CD14-positive monocyte (primary cell): ENCODE results near the gene PAQR9. TPM values are rescaled to one million over a fixed set of nuclear protein-coding genes. Genes with fewer than 3 reads are reported as not detected.

Experiments
- DNase-seq, 3 donors: peaks; one replicate each; pipeline ENCODE4 v3.0.0-alpha.2; 2011 to 2022
- H2AFZ ChIP-seq: 2 replicates; pipeline ENCODE4 v1.6.0; 2012; ENCODE audit warnings: mild to moderate bottlenecking, low read depth, low read length, inconsistent platforms; ENCODE audit not compliant: insufficient read depth, poor library complexity, severe bottlenecking
- H3K27ac ChIP-seq, 2 donors: 1 replicate in 1 of 2; 2 replicates in 1 of 2; pipeline ENCODE4 v1.5.1; 2012 to 2013; ENCODE audit warnings: low read length in 2 of 2, control low read depth in 1 of 2, inconsistent platforms in 1 of 2, low read depth in 1 of 2, mild to moderate bottlenecking in 1 of 2
- H3K27me3 ChIP-seq, 2 donors: one replicate each; pipeline versions ENCODE4 v1.6.0 to v1.6.1; 2011 to 2013; ENCODE audit warnings: low read length in 2 of 2; ENCODE audit not compliant: control insufficient read depth in 2 of 2, insufficient read depth in 2 of 2
- H3K36me3 ChIP-seq, 2 donors: replicated peaks in 1 of 2; 1 replicate in 1 of 2; 2 replicates in 1 of 2; pipeline versions ENCODE4 v1.5.1 to v1.6.1; 2012 to 2013; ENCODE audit warnings: low read length in 2 of 2, control low read depth in 1 of 2, inconsistent platforms in 1 of 2, mild to moderate bottlenecking in 1 of 2; ENCODE audit not compliant: insufficient read depth in 2 of 2, control insufficient read depth in 1 of 2
- H3K4me1 ChIP-seq, 2 donors: 1 replicate in 1 of 2; 2 replicates in 1 of 2; pipeline versions ENCODE4 v1.5.1 to v1.6.1; 2012 to 2013; ENCODE audit warnings: low read length in 2 of 2, control low read depth in 1 of 2, inconsistent platforms in 1 of 2, mild to moderate bottlenecking in 1 of 2, moderate library complexity in 1 of 2; ENCODE audit not compliant: insufficient read depth in 2 of 2, control insufficient read depth in 1 of 2
- H3K4me2 ChIP-seq: replicated peaks from 2 replicates; pipeline ENCODE3; 2012; ENCODE audit warnings: low read length, moderate library complexity, mild to moderate bottlenecking; ENCODE audit not compliant: poor library complexity, severe bottlenecking; ENCODE audit errors: extremely low read depth
- H3K4me3 ChIP-seq, 3 experiments: fragments of 200-600 bp in 1 of 3; sonication (generic) in 1 of 3; replicated peaks in 1 of 3; 1 replicate in 2 of 3; 2 replicates in 1 of 3; pipeline ENCODE4 v1.5.1; 2011 to 2013; ENCODE audit warnings: low read length in 3 of 3, mild to moderate bottlenecking in 3 of 3, control low read depth in 2 of 3, low read depth in 2 of 3, inconsistent platforms in 1 of 3, moderate library complexity in 1 of 3
- H3K79me2 ChIP-seq: 2 replicates; pipeline ENCODE4 v1.6.0; 2012; ENCODE audit warnings: mild to moderate bottlenecking, control low read depth, inconsistent platforms, low read length, moderate library complexity; ENCODE audit not compliant: insufficient read depth
- H3K9ac ChIP-seq: 2 replicates; pipeline ENCODE4 v1.6.0; 2017; ENCODE audit warnings: low read length, mild to moderate bottlenecking; ENCODE audit not compliant: insufficient read depth, poor library complexity, severe bottlenecking
- H3K9me3 ChIP-seq, 2 donors: replicated peaks in 1 of 2; 1 replicate in 1 of 2; 2 replicates in 1 of 2; pipeline versions ENCODE4 v1.5.1 to v1.6.1; 2012 to 2013; ENCODE audit warnings: low read length in 2 of 2, control low read depth in 1 of 2; ENCODE audit not compliant: control insufficient read depth in 1 of 2, insufficient read depth in 1 of 2
- H4K20me1 ChIP-seq: 2 replicates; pipeline ENCODE4 v1.6.0; 2012; ENCODE audit warnings: mild to moderate bottlenecking, low read length, control low read depth, moderate library complexity; ENCODE audit not compliant: insufficient read depth
- H3K27ac Mint-ChIP-seq, 7 donors: one replicate each; pipeline ENCODE4 v1.8.0; 2020; ENCODE audit warnings: mild to moderate bottlenecking in 7 of 7, mixed read lengths in 7 of 7, moderate library complexity in 6 of 7, inconsistent platforms in 2 of 7
- H3K27me3 Mint-ChIP-seq, 3 donors: one replicate each; pipeline ENCODE4 v1.8.0; 2021 to 2022; ENCODE audit warnings: low read depth in 3 of 3, mild to moderate bottlenecking in 3 of 3, mixed read lengths in 3 of 3, moderate library complexity in 3 of 3, inconsistent platforms in 1 of 3
- H3K36me3 Mint-ChIP-seq, 2 donors: one replicate each; pipeline ENCODE4 v1.8.0; 2020; ENCODE audit warnings: mixed read lengths in 2 of 2, inconsistent platforms in 1 of 2, mild to moderate bottlenecking in 1 of 2
- H3K4me1 Mint-ChIP-seq: one replicate; pipeline ENCODE4 v1.8.0; 2020; ENCODE audit warnings: mild to moderate bottlenecking, mixed read lengths
- H3K4me3 Mint-ChIP-seq, 2 donors: one replicate each; pipeline ENCODE4 v1.8.0; 2020; ENCODE audit warnings: mild to moderate bottlenecking in 2 of 2, mixed read lengths in 2 of 2, moderate library complexity in 1 of 2
- H3K9me3 Mint-ChIP-seq, 7 donors: one replicate each; pipeline ENCODE4 v1.8.0; 2020 to 2022; ENCODE audit warnings: mixed read lengths in 7 of 7, mild to moderate bottlenecking in 6 of 7, moderate library complexity in 6 of 7, inconsistent platforms in 2 of 7
- CTCF ChIP-seq: fragments of 200-600 bp; IDR thresholded peaks from one replicate; pipeline ENCODE4 v1.8.0; 2022; ENCODE audit warnings: antibody characterized with exemption, mild to moderate bottlenecking
- WGBS: methylation state at CpG from one replicate; pipeline ENCODE4 v1.1.5; 2013; ENCODE audit warnings: missing lambda C conversion rate; ENCODE audit not compliant: insufficient coverage; 5-methylcytosine and 5-hydroxymethylcytosine counted together
- intact Hi-C, 2 donors: fragments of 100-400 bp; cut with micrococcal nuclease; formaldehyde crosslinking; loops; one replicate each; pipeline versions ENCODE4 v1.15.0 to v1.15.1; 2023
- polyA plus RNA-seq, 3 donors: library from polyadenylated mRNA; depleted of rRNA in 1 of 3; unstranded in 2 of 3; stranded (reverse) in 1 of 3; fragments of 300-500 nt in 2 of 3; fragments of >200 nt in 1 of 3; fragmentation: Illumina TruSeq in 2 of 3; gene quantifications; 1 replicate in 2 of 3; 2 replicates in 1 of 3; pipeline ENCODE4 v1.2.3, GENCODE V29; 2012 to 2021

Gene PAQR9
- polyA plus RNA-seq, 3 donors = not detected

- Histone ChIP-seq H3K9me3 (peaks cover 0 to 12% of the 10 kb centered on the region in 2 donors), H3K4me3 (peak overlapping the region in 1 of 3 experiments; percentile 63), H3K9ac (no peak overlapping the region), H4K20me1 (no peaks in the 10 kb centered on the region), H3K27ac (no peak overlapping the region), H3K79me2 (no peaks in the 10 kb centered on the region), H3K36me3 (no peaks in the 10 kb centered on the region), H3K4me2 (peak overlapping the region; percentile 71), H3K27me3 (peaks cover 64 to 74% of the 10 kb centered on the region in 2 donors), H3K4me1 (peaks cover 7 to 13% of the 10 kb centered on the region in 2 donors), H2AFZ (no peak overlapping the region)
- H3K27me3 Mint-ChIP-seq = peaks cover 63 to 79% (median 72%) of the 10 kb centered on the region in 3 donors
- TF ChIP-seq CTCF = no peak
- peaks cover 0 to 17% (median 15%) of the 10 kb centered on the region in 7 donors for H3K9me3 Mint-ChIP-seq
- H3K36me3 Mint-ChIP-seq = peaks cover 12 to 13% of the 10 kb centered on the region in 2 donors
- no peak for DNase-seq
- H3K27ac Mint-ChIP-seq = peak overlapping the region in 1 of 7 donors; percentile 26
- peaks cover 19% of the 10 kb centered on the region for H3K4me1 Mint-ChIP-seq
- H3K4me3 Mint-ChIP-seq = peak overlapping the region; percentile 62 to 91
- 53% methylated on average over 63 of the region's 63 CpGs for WGBS
- intact Hi-C loops = no loop called here
Observed at GRCh38 chr3:142962520-142963233, 797 bp downstream of the PAQR9 start.

- 96% methylated on average over 18 of the region's 19 CpGs for WGBS
- peaks cover 7 to 13% of the 10 kb centered on the region in 2 donors for H3K4me1 ChIP-seq
- H4K20me1 ChIP-seq = no peaks in the 10 kb centered on the region
- H2AFZ ChIP-seq = no peak overlapping the region
- Mint-ChIP-seq H3K9me3 (peaks cover 0 to 17% (median 15%) of the 10 kb centered on the region in 7 donors), H3K4me3 (peak overlapping the region in 1 of 2 donors; percentile 91), H3K27ac (no peak overlapping the region), H3K4me1 (peaks cover 19% of the 10 kb centered on the region), H3K27me3 (peaks cover 64 to 84% (median 70%) of the 10 kb centered on the region in 3 donors), H3K36me3 (peaks cover 12 to 13% of the 10 kb centered on the region in 2 donors)
- H3K36me3 ChIP-seq = no peaks in the 10 kb centered on the region
- H3K27me3 ChIP-seq = peaks cover 65 to 74% of the 10 kb centered on the region in 2 donors
- H3K79me2 ChIP-seq = no peaks in the 10 kb centered on the region
- no peak overlapping the region for H3K9ac ChIP-seq
- DNase-seq = no peak
- intact Hi-C loops = no loop called here
- peaks cover 0 to 12% of the 10 kb centered on the region in 2 donors for H3K9me3 ChIP-seq
- H3K4me2 ChIP-seq = no peak overlapping the region
- no peak overlapping the region for H3K4me3 ChIP-seq
- TF ChIP-seq CTCF = no peak
- H3K27ac ChIP-seq = no peak overlapping the region
Observed at GRCh38 chr3:142962175-142962519, 1.3 kb downstream of the PAQR9 start.
